Superior temporal gyrus (tissue), 1 donor: ENCODE results near the gene TBC1D9B.

Experiments
- DNase-seq: peaks from one replicate; pipeline ENCODE4 v3.0.0-alpha.2; 2016; ENCODE audit errors: extremely low spot score

TBC1D9B gene

DNA sequence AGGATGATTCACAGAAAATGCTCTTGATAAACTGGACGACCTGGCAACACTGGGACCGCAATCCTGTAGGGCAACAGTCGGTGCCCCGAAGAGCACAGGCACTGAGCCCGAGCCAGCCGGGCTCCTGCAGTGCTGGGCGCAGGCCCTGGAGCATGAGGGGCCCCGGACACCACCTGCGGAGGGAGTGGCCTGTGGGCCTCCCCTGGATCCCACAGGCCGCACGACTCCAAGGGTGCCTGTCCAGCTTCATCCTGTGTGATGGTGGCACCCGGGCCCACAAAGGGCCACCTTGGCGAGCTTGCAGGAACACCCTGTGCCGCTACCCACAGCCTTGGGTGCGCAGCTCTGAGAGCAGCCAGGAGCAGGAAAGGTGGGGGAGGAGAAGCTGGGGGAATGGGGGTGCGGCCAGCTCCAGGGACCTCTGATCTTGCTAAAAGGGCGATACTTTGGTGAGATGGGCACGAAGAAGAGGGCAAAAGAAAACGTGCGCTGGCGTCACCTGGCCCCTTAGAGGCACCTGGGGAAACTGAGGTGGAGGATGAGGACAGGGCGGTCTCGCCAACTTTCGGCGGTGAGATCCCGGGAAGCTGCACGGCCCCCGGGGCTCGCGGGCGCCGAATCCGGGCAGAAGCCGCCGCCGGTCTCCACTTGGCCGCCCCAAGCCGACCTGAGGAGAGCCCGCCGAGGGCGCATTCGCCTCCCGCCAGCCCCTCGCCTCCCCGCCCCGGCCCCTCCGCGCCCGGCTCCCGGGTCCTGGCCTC lies 722 bp downstream of the TBC1D9B start:
- DNase-seq = no peak

- DNase-seq = no peak
Observed at GRCh38 chr5:179906294-179906794, 1.4 kb downstream of the TBC1D9B start.

GRCh38 chr5:179905161-179905560 lies 2.5 kb downstream of the TBC1D9B start:
- no peak for DNase-seq

GRCh38 chr5:179904463-179905160 lies 3.1 kb downstream of the TBC1D9B start:
- no peak for DNase-seq

- DNase-seq = no peak
Observed at GRCh38 chr5:179902763-179903158, 4.9 kb downstream of the TBC1D9B start.

- no peak for DNase-seq
Observed at GRCh38 chr5:179901915-179902762, 5.6 kb downstream of the TBC1D9B start.

DNA sequence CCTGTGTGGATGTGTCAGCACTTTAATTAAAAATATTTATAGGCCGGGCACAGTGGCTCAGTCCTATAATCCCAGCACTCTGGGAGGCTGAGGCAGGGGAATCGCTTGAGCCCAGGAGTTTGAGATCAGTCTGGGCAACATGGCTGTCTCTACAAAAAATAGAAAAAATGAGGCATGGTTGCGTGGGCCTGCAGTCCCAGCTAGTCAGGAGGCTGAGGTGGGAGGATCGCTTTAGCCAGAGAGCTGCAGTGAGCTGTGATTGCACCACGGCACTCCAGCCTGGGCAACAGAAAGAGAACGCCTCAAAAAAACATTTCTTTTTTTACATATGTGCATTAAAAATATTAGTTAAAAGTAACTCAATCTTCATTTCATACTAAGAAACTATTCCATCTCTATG lies 6.2 kb downstream of the TBC1D9B start:
- peak; percentile 28 for DNase-seq

- DNase-seq = peak; percentile 23
Observed at GRCh38 chr5:179900711-179901110, 7.0 kb downstream of the TBC1D9B start.

DNA sequence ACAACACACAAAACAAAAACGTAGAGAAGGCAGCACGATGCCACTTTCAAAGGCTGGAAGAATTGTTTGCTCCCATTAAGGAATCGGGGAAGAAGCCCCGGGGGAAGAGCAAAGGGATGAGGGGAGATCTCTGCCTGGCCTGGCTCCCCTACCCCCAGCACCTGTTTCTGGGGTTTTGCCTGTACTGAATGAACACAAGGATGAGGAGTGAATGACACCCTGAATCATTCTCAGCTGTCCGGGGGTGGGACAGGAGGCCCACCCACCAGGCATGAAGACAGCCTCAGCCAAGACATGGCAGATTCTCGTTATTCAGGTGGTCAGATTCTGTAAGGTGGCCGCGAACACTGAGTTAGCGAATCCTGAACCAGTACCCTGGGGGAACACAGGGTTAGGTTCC lies 7.5 kb downstream of the TBC1D9B start:
- no peak for DNase-seq

DNA sequence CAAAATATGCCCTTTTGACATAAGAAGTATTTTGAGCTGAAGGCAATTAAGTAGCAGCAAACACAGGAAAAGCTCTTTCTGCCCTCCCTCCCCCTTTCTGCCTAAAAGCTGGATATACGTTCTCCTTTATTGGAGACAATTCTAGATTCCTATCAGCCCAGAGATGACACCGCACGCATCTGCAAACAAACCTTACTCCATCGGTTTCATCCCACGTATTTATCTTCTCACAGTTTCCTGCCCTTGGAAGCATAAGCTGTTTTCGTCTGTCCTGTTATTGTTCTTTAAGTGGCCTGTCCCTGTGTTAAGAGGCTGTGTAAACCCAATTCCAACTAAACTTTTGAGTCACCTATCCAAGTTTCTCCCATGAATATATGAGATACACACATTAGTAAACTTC lies 11.8 kb downstream of the TBC1D9B start:
- no peak for DNase-seq

- DNase-seq = no peak
Observed at GRCh38 chr5:179893958-179894895, 13.5 kb downstream of the TBC1D9B start.

GRCh38 chr5:179893076-179893957 lies 14.4 kb downstream of the TBC1D9B start:
- DNase-seq = no peak

- no peak for DNase-seq
Observed at GRCh38 chr5:179892255-179892654, 15.4 kb downstream of the TBC1D9B start.

DNA sequence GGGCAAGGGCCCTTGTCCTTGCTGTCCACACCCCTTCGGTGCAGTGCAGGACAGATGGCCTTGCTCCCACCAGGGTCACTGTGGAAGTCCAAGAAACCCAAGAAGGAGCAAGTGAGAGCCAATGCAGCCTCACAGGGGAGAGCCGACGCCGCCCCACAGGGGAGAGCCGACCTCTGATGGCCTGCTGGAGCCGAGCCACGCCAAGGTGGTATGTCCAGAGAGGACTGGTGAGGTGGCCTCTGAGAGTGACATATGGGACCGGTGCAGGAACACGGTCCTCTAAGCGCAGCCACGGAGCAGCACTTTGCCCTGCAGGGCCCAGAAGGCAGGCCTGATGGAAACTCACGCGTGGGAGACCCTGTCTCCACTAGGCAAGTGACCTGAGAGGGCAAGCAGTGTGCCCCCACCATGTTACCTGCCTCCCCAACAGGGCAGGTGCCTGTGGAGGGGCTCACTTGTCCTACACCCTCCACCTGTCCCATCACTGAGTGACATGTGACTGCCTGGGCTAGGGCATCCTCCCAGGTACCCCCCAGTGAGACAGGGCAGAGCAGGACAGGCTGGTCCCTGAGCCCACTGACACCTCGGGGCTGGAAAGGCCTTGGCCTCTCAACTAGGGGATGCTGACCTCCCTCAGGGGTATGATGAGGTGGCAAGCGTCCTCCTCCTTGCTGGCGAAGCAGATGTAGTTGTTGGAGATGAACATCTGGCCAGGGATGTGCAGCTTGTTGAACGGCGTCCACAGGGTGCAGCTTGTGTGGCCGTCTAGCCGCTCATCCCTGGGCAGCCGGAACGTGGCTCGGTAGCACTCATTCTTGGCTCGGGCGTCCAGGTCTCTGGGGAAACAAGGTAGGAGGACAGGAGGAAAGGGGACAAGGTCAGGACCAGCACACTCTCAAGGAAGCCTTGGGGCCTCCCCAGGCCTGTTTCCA lies 16.7 kb downstream of the TBC1D9B start:
- DNase-seq = no peak

- no peak for DNase-seq
Observed at GRCh38 chr5:179889885-179890284, 17.8 kb downstream of the TBC1D9B start.

- no peak for DNase-seq
Observed at GRCh38 chr5:179887802-179888201, 19.9 kb downstream of the TBC1D9B start.

DNA sequence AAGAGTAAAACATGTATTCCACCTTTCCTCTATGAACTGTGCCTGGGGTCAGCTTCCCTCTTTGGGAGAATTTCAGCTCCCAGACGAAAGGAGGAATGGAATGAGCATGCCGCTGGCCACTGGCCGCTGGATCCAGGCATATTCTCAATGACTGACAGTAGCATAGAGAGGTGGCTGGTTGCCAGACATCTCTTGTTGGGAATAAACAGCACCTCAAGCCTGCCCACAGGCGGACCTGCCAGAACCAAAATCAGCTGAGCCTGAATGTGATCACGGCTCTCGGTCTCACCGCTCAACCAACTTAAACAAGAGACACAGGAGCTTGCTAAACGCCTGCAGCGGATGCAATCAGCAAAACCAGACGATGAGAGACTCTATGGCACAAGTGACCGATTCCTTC lies 20.6 kb downstream of the TBC1D9B start:
- DNase-seq = no peak

DNA sequence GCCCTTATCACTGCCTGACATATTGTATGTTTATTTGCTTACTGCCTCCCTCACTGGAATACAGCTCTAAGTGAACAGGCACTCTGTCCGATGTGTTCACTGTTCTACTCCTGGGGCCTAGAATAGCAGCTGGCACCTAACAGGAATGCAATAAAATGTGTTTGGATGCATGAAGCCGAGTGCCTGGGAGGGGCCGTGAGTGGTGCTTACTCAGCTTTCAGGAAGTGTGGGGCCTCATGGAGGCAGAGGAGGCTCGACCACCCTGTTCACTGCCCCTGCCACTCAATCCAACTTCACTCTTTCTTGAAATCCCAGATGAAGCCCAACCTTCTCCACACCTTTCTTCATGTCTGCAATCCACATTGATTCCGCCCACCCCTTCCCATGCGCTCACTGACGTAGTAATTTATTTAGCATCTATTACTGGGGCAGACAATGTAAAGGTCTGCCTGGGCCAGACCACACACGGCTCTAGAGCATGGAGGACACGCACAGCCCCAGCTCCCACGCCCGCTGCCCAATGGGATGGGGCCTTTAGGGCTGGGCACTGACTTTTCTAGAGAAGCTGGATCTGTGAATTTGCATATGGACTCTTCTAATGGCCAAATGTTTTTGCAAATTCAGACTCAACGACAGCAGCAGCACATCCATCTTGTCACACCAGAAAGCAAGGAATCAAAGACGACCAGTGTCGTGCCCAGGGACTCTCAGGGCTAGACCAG lies 21.3 kb downstream of the TBC1D9B start:
- no peak for DNase-seq
